ENCODE data around the gene DARS2.
A peak's percentile ranks its signal among the peaks of the same experiment; 100 is the strongest.
"Not testable (repeated sequence)": the region's sequence is repeated elsewhere in the genome, so short reads cannot be mapped to it uniquely, and the experiment has no call there.

The DARS2 gene

GRCh38 chr1:173798078-173798477, 26.4 kb upstream of the DARS2 start:
- ChIA-PET CTCF (no interaction called here), POLR2A (ENCODE audit: low non-redundant PET) (no interaction called here)
- DNase-seq (ENCODE audit: low spot score) = peak; percentile 30

GRCh38 chr1:173799995-173800394, 24.5 kb upstream of the DARS2 start:
- POLR2A ChIA-PET (ENCODE audit: low non-redundant PET); CTCF ChIA-PET; DNase-seq (ENCODE audit: low spot score); H3K27ac ChIP-seq: not testable (repeated sequence)

More at GRCh38 chr1:173798078-173798477, 26.4 kb upstream of the DARS2 start:
- H3K27ac ChIP-seq = no peak overlapping the region
- TF ChIP-seq CTCF (conservative IDR thresholded peaks at IDR 0.05; ENCODE audit: low read depth) = no peak

- ChIA-PET POLR2A (ENCODE audit: low non-redundant PET) (no interaction called here), CTCF (no interaction called here)
- no peak for TF ChIP-seq CTCF (conservative IDR thresholded peaks at IDR 0.05; ENCODE audit: low read depth)
- no peak for DNase-seq (ENCODE audit: low spot score)
- H3K27ac ChIP-seq = no peak overlapping the region
Observed at GRCh38 chr1:173802961-173803360, 21.5 kb upstream of the DARS2 start.

GRCh38 chr1:173813654-173814053, 10.8 kb upstream of the DARS2 start:
- CTCF ChIA-PET = interaction anchor here (0.6 kb wide), 1 partner anchor 672 kb away, joined by 3 read pairs; no protein-coding TSS in a partner anchor
- POLR2A ChIA-PET (ENCODE audit: low non-redundant PET) = not testable (repeated sequence)

GRCh38 chr1:173818459-173818858, 6.0 kb upstream of the DARS2 start:
- no peak for TF ChIP-seq CTCF (conservative IDR thresholded peaks at IDR 0.05; ENCODE audit: low read depth)
- no peak for DNase-seq (ENCODE audit: low spot score)
- no peak overlapping the region for H3K27ac ChIP-seq
- CTCF ChIA-PET = no interaction called here
- POLR2A ChIA-PET (ENCODE audit: low non-redundant PET) = no interaction called here

More at GRCh38 chr1:173813654-173814053, 10.8 kb upstream of the DARS2 start:
- H3K27ac ChIP-seq; DNase-seq (ENCODE audit: low spot score): not testable (repeated sequence)

- ChIA-PET POLR2A (ENCODE audit: low non-redundant PET) (no interaction called here), CTCF (no interaction called here)
- no peak for DNase-seq (ENCODE audit: low spot score)
- no peak overlapping the region for H3K27ac ChIP-seq
- no peak for TF ChIP-seq CTCF (conservative IDR thresholded peaks at IDR 0.05; ENCODE audit: low read depth)
Observed at GRCh38 chr1:173821680-173822079, 2.8 kb upstream of the DARS2 start.

GRCh38 chr1:173823781-173824314, 625 bp upstream of the DARS2 start:
- peak overlapping the region; percentile 97 for H3K27ac ChIP-seq
- TF ChIP-seq CTCF (conservative IDR thresholded peaks at IDR 0.05; ENCODE audit: low read depth) = no peak
- ChIA-PET CTCF (interaction anchor here (0.5 to 0.7 kb wide), 4 partner anchors 20 to 1341 kb away, joined by 3 read pairs; no protein-coding TSS in a partner anchor), POLR2A (ENCODE audit: low non-redundant PET) (no interaction called here)
- DNase-seq (ENCODE audit: low spot score) = no peak

GRCh38 chr1:173827611-173828010, 3.1 kb downstream of the DARS2 start:
- ChIA-PET CTCF (interaction anchor here (0.6 kb wide), 1 partner anchor 400 kb away, joined by 5 read pairs; no protein-coding TSS in a partner anchor), POLR2A (ENCODE audit: low non-redundant PET) (no interaction called here)
- peak overlapping the region; percentile 45 for H3K27ac ChIP-seq

More at GRCh38 chr1:173827611-173828010, 3.1 kb downstream of the DARS2 start:
- DNase-seq (ENCODE audit: low spot score) = no peak
- TF ChIP-seq CTCF (conservative IDR thresholded peaks at IDR 0.05; ENCODE audit: low read depth) = no peak

Measured in RWPE1 (cell line).